ENCODE measurements around the gene ZNF37A.
"Not testable (repeated sequence)": the region's sequence is repeated elsewhere in the genome, so short reads cannot be mapped to it uniquely, and the experiment has no call there.

Gene ZNF37A

GRCh38 chr10:38147686-38148085 lies 53.5 kb downstream of the ZNF37A start:
- in situ Hi-C loops (cut with MboI; ENCODE audit: low sequenced_read_pairs) = no loop called here

GRCh38 chr10:38150891-38151463 lies 56.8 kb downstream of the ZNF37A start:
- in situ Hi-C loops (cut with MboI; ENCODE audit: low sequenced_read_pairs) = not testable (repeated sequence)

GRCh38 chr10:38156416-38157269 lies 62.5 kb downstream of the ZNF37A start:
- in situ Hi-C loops (cut with MboI; ENCODE audit: low sequenced_read_pairs) = no loop called here

- in situ Hi-C loops (cut with MboI; ENCODE audit: low sequenced_read_pairs) = no loop called here
These were observed 63.1 kb downstream of the ZNF37A start for GRCh38 chr10:38157270-38157685.

- in situ Hi-C loops (cut with MboI; ENCODE audit: low sequenced_read_pairs) = no loop called here
These were observed 64.9 kb downstream of the ZNF37A start for GRCh38 chr10:38159004-38159403.

GRCh38 chr10:38163617-38164016 lies 69.5 kb downstream of the ZNF37A start:
- in situ Hi-C loops (cut with MboI; ENCODE audit: low sequenced_read_pairs) = no loop called here

GRCh38 chr10:38174336-38174735 lies 80.2 kb downstream of the ZNF37A start:
- in situ Hi-C loops (cut with MboI; ENCODE audit: low sequenced_read_pairs) = no loop called here

GRCh38 chr10:38184477-38184876 lies 90.3 kb downstream of the ZNF37A start:
- in situ Hi-C loops (cut with MboI; ENCODE audit: low sequenced_read_pairs) = no loop called here

All from HL-60/S4 treated with phorbol 12-myristate 13-acetate at 8.2 ng/mL for 4 days and 3 days (cell line).